Islet precursor cell (in vitro differentiated cells): ENCODE measurements around the gene PAH.

Experiments
- DNase-seq: peaks from one replicate; pipeline ENCODE4 v3.0.0-alpha.2; 2018

Gene PAH

GRCh38 chr12:102814691-102815367, 102.2 kb downstream of the PAH start:
- no peak for DNase-seq

GRCh38 chr12:102812344-102812743, 104.7 kb downstream of the PAH start:
- peak; percentile 68 for DNase-seq

- peak; percentile 75 for DNase-seq
These were observed 105.8 kb downstream of the PAH start for GRCh38 chr12:102811110-102811737.

GRCh38 chr12:102808412-102808811, 108.6 kb downstream of the PAH start:
- no peak for DNase-seq

GRCh38 chr12:102806592-102806991, 110.5 kb downstream of the PAH start:
- no peak for DNase-seq

GRCh38 chr12:102806110-102806509, 110.9 kb downstream of the PAH start:
- no peak for DNase-seq

GRCh38 chr12:102800565-102800964, 116.5 kb downstream of the PAH start:
- no peak for DNase-seq

GRCh38 chr12:102799229-102799628, 117.8 kb downstream of the PAH start:
- DNase-seq: no peak

GRCh38 chr12:102797528-102797927, 119.5 kb downstream of the PAH start:
- DNase-seq: no peak

GRCh38 chr12:102793921-102794320, 123.1 kb downstream of the PAH start:
- no peak for DNase-seq
